ENCODE data around the gene IRGC. TPM values are rescaled to one million over a fixed set of nuclear protein-coding genes. Genes with fewer than 3 reads are reported as not detected.

Gene IRGC
- total and polyA plus RNA-seq, 9 donors = not detected

GRCh38 chr19:43682824-43683661, 32.8 kb upstream of the IRGC start:
- H3K4me1 ChIP-seq (ENCODE audit: insufficient read depth) = no peaks in the 10 kb centered on the region
- intact Hi-C loops (cut with DNase I) = no loop called here
- TF ChIP-seq CTCF (IDR thresholded peaks at IDR 0.05) (no peak), EP300 (IDR thresholded peaks at IDR 0.05) (no peak), POLR2A (IDR thresholded peaks at IDR 0.05) (no peak)
- no peak overlapping the region for H3K27ac ChIP-seq
- H3K9me3 ChIP-seq = no peaks in the 10 kb centered on the region
- 53 to 60% (median 54%) methylated on average over 11 of the region's 11 CpGs for WGBS, 3 donors
- no peaks in the 10 kb centered on the region for H3K36me3 ChIP-seq
- H3K4me3 ChIP-seq = no peak overlapping the region
- no peak for DNase-seq
- H3K27me3 ChIP-seq = no peaks in the 10 kb centered on the region

- Histone ChIP-seq H3K36me3 (no peaks in the 10 kb centered on the region), H3K4me1 (ENCODE audit: insufficient read depth) (no peaks in the 10 kb centered on the region), H3K4me3 (no peak overlapping the region), H3K9me3 (no peaks in the 10 kb centered on the region), H3K27me3 (no peaks in the 10 kb centered on the region), H3K27ac (no peak overlapping the region)
- no peak for TF ChIP-seq POLR2A (IDR thresholded peaks at IDR 0.05)
- no peak for TF ChIP-seq EP300 (IDR thresholded peaks at IDR 0.05)
- TF ChIP-seq CTCF (IDR thresholded peaks at IDR 0.05) = no peak
- 79 to 88% (median 84%) methylated on average over 2 of the region's 2 CpGs for WGBS, 3 donors
- intact Hi-C loops (cut with DNase I) = no loop called here
- DNase-seq = no peak
Observed at GRCh38 chr19:43683905-43684304, 32.0 kb upstream of the IRGC start.

- WGBS, 3 donors = 74 to 90% (median 88%) methylated on average over 1 of the region's 1 CpG
- intact Hi-C loops (cut with DNase I) = no loop called here
Observed at GRCh38 chr19:43684326-43684725, 31.6 kb upstream of the IRGC start.

GRCh38 chr19:43687660-43687997, 28.2 kb upstream of the IRGC start:
- no peak overlapping the region for H3K27ac ChIP-seq
- peaks cover 5 to 7% of the 10 kb centered on the region in 2 donors for H3K9me3 ChIP-seq
- H3K4me1 ChIP-seq (ENCODE audit: insufficient read depth) = no peaks in the 10 kb centered on the region
- H3K4me3 ChIP-seq = no peak overlapping the region
- no peaks in the 10 kb centered on the region for H3K36me3 ChIP-seq
- TF ChIP-seq CTCF (IDR thresholded peaks at IDR 0.05) (no peak), POLR2A (IDR thresholded peaks at IDR 0.05) (no peak), EP300 (IDR thresholded peaks at IDR 0.05) (no peak)
- intact Hi-C loops (cut with DNase I) = no loop called here
- no peaks in the 10 kb centered on the region for H3K27me3 ChIP-seq
- 50 to 70% (median 56%) methylated on average over 1 of the region's 1 CpG for WGBS, 3 donors
- no peak for DNase-seq

More at GRCh38 chr19:43684326-43684725, 31.6 kb upstream of the IRGC start:
- Histone ChIP-seq H3K27me3 (no peaks in the 10 kb centered on the region), H3K4me3 (no peak overlapping the region), H3K36me3 (no peaks in the 10 kb centered on the region), H3K4me1 (ENCODE audit: insufficient read depth) (no peaks in the 10 kb centered on the region), H3K27ac (no peak overlapping the region), H3K9me3 (no peaks in the 10 kb centered on the region)
- TF ChIP-seq POLR2A (IDR thresholded peaks at IDR 0.05) (no peak), CTCF (IDR thresholded peaks at IDR 0.05) (no peak), EP300 (IDR thresholded peaks at IDR 0.05) (no peak)
- DNase-seq = no peak

Data from ovary (tissue), 9 donors.